Endothelial cell (in vitro differentiated cells): ENCODE data around the gene FIGNL2. TPM values are rescaled to one million over a fixed set of nuclear protein-coding genes. Genes with fewer than 3 reads are reported as not detected.

Experiments
- DNase-seq: peaks from one replicate; pipeline ENCODE4 v3.0.0; 2021; ENCODE audit warnings: low spot score
- H3K27ac Mint-ChIP-seq: one replicate; pipeline ENCODE4 v1.8.0; 2021; ENCODE audit warnings: mixed read lengths, inconsistent platforms; ENCODE audit not compliant: unreplicated experiment
- H3K27me3 Mint-ChIP-seq: one replicate; pipeline ENCODE4 v1.8.0; 2021; ENCODE audit warnings: mild to moderate bottlenecking, moderate library complexity, mixed read lengths, inconsistent platforms; ENCODE audit not compliant: unreplicated experiment
- H3K36me3 Mint-ChIP-seq: one replicate; pipeline ENCODE4 v1.8.0; 2021; ENCODE audit warnings: mild to moderate bottlenecking, low read depth, mixed read lengths, inconsistent platforms; ENCODE audit not compliant: unreplicated experiment
- H3K4me1 Mint-ChIP-seq: one replicate; pipeline ENCODE4 v1.8.0; 2021; ENCODE audit warnings: mild to moderate bottlenecking, mixed read lengths, inconsistent platforms; ENCODE audit not compliant: unreplicated experiment
- H3K4me3 Mint-ChIP-seq: one replicate; pipeline ENCODE4 v1.8.0; 2021; ENCODE audit warnings: mild to moderate bottlenecking, mixed read lengths, inconsistent platforms; ENCODE audit not compliant: unreplicated experiment
- H3K9me3 Mint-ChIP-seq: one replicate; pipeline ENCODE4 v1.8.0; 2021; ENCODE audit warnings: mixed read lengths, inconsistent platforms; ENCODE audit not compliant: unreplicated experiment
- CTCF ChIP-seq: fragments of 200-600 bp; sonication (generic); IDR thresholded peaks from one replicate; pipeline ENCODE4 v1.5.0; 2021; ENCODE audit warnings: antibody characterized with exemption; ENCODE audit not compliant: unreplicated experiment
- total RNA-seq: library from RNA; stranded (reverse); fragmentation: NEBNext Ultra II Directional; extraction: Animal tissue kit (Norgen Biotek cat#: 25700); gene quantifications from one replicate; pipeline ENCODE4 v1.2.1, GENCODE V29; 2021; ENCODE audit not compliant: unreplicated experiment

FIGNL2 gene
- total RNA-seq, 1 donor from 2014 or later = 42.0 TPM

GRCh38 chr12:51820526-51821439 is 27.7 kb downstream of the FIGNL2 start:
- Mint-ChIP-seq H3K36me3 (peaks cover 11% of the 10 kb centered on the region), H3K9me3 (no peaks in the 10 kb centered on the region), H3K27ac (no peak overlapping the region), H3K4me3 (no peak overlapping the region), H3K4me1 (peaks cover 3% of the 10 kb centered on the region), H3K27me3 (peaks cover 32% of the 10 kb centered on the region)
- TF ChIP-seq CTCF = no peak
- DNase-seq = peak; percentile 72

- peaks cover 10% of the 10 kb centered on the region for H3K4me1 Mint-ChIP-seq
- no peak for DNase-seq
- H3K27me3 Mint-ChIP-seq = peaks cover 39% of the 10 kb centered on the region
- H3K36me3 Mint-ChIP-seq = peaks cover 19% of the 10 kb centered on the region
- H3K9me3 Mint-ChIP-seq = no peaks in the 10 kb centered on the region
- no peak overlapping the region for H3K27ac Mint-ChIP-seq
- TF ChIP-seq CTCF = no peak
- no peak overlapping the region for H3K4me3 Mint-ChIP-seq
Observed at GRCh38 chr12:51819736-51820525, 28.6 kb downstream of the FIGNL2 start.

- H3K36me3 Mint-ChIP-seq = peaks cover 16% of the 10 kb centered on the region
- DNase-seq = no peak
- no peaks in the 10 kb centered on the region for H3K9me3 Mint-ChIP-seq
- no peak for TF ChIP-seq CTCF
- H3K4me3 Mint-ChIP-seq = no peak overlapping the region
- H3K27ac Mint-ChIP-seq = no peak overlapping the region
- H3K4me1 Mint-ChIP-seq = peaks cover 10% of the 10 kb centered on the region
- H3K27me3 Mint-ChIP-seq = peaks cover 39% of the 10 kb centered on the region
Observed at GRCh38 chr12:51818566-51819300, 29.8 kb downstream of the FIGNL2 start.

GRCh38 chr12:51818086-51818485 is 30.4 kb downstream of the FIGNL2 start:
- DNase-seq = no peak
- Mint-ChIP-seq H3K4me3 (no peak overlapping the region), H3K36me3 (peaks cover 16% of the 10 kb centered on the region), H3K9me3 (no peaks in the 10 kb centered on the region), H3K27ac (no peak overlapping the region), H3K4me1 (peaks cover 10% of the 10 kb centered on the region), H3K27me3 (peaks cover 39% of the 10 kb centered on the region)
- no peak for TF ChIP-seq CTCF
